ENCODE data around the gene CRK. TPM values are rescaled to one million over a fixed set of nuclear protein-coding genes. Genes with fewer than 3 reads are reported as not detected.

Gene CRK
- total RNA-seq, 1 donor: 106 TPM

DNA sequence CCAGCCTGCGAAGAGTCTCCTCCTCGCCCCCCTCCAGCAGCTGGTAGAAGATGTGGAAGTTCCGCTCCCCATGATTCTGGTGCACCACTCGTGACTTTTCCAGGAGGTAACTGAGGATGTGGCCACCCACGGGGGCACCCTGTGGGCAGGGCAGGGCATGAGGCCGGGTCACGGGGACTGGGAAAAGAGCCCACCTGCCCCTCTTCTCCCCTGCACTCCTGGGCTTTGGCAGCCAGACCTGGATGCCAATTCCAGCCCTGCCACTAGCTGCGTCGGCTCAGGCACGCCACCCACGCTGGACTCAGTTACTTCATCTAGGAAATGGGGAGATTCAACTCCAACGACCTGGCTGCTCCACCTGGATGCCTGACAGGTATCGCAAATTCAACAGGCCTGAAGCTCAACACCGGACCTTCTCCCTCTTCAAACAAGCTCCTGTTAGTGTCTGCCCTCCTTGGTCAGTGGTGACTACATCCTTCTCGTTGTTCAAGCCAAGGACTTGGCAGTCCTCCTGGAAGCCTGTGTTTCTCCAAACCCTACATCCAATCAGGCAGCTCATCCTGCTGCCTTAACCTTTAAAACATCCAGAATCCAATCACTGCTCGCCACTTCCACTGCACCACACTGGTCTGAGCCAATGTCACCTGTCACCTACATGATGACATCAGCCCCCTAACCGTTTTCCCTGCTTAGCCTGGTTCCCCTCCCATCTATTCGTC is 24.9 kb upstream of the CRK start:
- no peak overlapping the region for H3K4me3 ChIP-seq (ENCODE audit: low read depth, low read length)
- TF ChIP-seq CTCF (IDR thresholded peaks at IDR 0.05; ENCODE audit: insufficient read depth, low read length): no peak
- DNase-seq (ENCODE audit: low read depth): peak; percentile 77

DNA sequence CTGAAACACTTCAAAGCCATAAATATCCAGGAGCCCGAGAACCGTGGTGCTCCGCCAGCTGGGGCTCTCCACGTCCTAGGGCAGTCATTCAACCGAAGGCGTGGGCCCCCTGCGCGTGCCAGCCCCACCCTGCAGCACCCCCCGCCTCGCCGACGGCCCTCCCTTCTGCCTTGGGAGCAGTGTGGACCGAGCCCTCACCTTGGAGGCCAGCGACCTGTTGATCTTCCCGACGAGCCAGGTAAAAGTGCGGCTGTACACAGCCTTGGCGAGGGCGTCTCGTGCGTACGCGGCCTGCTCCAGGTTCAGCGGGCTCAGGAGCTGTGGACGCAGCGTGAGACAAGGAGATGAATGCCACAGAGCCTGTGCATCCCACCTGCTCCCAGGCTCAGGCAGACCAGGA is 22.4 kb upstream of the CRK start:
- no peak for DNase-seq (ENCODE audit: low read depth)
- no peak overlapping the region for H3K4me3 ChIP-seq (ENCODE audit: low read depth, low read length)
- no peak for TF ChIP-seq CTCF (IDR thresholded peaks at IDR 0.05; ENCODE audit: insufficient read depth, low read length)

DNA sequence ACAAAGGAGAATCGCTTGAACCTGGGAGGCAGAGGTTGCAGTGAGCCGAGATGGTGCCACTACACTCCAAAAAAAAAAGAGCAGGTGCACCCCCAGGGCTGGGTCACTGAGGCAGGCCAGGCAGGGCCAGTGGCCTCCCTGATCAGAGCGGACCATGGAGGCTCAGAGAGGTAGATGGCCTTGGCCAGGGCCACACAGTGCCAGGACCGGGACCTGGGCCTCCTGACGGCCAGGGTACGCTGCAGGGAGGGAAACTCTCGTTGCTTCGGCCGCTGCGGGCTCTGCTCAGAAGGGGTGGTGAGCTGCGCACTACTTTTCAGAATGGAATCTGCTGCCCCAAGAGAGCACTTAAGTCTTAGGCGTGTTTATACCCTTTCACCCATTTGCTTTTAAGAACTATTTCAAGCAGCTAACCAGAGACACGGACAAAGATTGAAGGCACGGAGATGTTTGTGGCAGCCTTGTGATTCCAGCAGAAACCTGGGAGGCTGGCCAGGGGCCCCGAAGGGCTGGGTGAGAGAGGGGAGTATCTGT is 19.4 kb upstream of the CRK start:
- no peak for TF ChIP-seq CTCF (IDR thresholded peaks at IDR 0.05; ENCODE audit: insufficient read depth, low read length)

DNA sequence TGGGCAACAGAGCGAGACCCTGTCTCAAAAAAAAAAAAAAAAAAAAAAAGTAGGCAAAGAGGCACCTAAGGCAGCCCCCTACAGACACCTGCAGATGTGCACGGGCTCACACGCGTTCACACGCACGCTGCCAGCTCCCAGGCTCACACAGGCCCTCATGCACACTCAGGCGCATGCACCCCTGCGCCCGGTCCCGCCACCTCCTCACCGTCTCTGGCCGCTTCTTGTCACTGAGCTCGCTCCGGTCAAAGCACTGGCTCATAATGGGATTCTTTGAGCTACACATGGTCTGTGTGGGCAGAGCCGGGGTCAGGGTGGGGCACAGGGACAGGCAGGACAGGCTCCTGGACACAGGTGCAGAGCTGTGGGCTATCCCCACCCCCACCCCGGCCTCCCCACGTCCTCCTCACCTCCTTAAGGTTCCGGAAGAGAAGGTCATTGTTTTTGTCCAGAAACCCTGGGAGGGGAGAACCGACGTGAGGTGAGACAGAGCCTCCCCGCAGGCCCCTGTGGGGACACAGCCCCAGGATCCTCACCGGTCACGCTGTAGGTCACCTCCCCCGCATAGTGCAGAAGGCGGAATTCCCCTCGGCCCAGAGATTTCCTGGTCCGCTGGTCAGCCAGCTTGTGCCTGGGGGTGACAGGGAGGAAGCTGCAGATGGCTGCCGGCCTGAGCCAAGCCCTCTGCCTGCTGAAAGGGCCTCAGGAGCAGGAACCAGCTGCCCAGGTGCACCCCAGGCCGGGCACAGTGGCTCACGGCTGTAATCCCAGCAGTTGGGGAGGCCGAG is 18.6 kb upstream of the CRK start:
- no peak overlapping the region for H3K4me3 ChIP-seq (ENCODE audit: low read depth, low read length)
- no peak for DNase-seq (ENCODE audit: low read depth)
- no peak for TF ChIP-seq CTCF (IDR thresholded peaks at IDR 0.05; ENCODE audit: insufficient read depth, low read length)

More for the DNA sequence above, 19.4 kb upstream of the CRK start:
- DNase-seq (ENCODE audit: low read depth): no peak
- H3K4me3 ChIP-seq (ENCODE audit: low read depth, low read length): no peak overlapping the region

GRCh38 chr17:1473841-1474240 is 17.8 kb upstream of the CRK start:
- TF ChIP-seq CTCF (IDR thresholded peaks at IDR 0.05; ENCODE audit: insufficient read depth, low read length): no peak
- no peak overlapping the region for H3K4me3 ChIP-seq (ENCODE audit: low read depth, low read length)
- no peak for DNase-seq (ENCODE audit: low read depth)

- no peak overlapping the region for H3K4me3 ChIP-seq (ENCODE audit: low read depth, low read length)
- TF ChIP-seq CTCF (IDR thresholded peaks at IDR 0.05; ENCODE audit: insufficient read depth, low read length): no peak
- DNase-seq (ENCODE audit: low read depth): no peak
These were observed 17.1 kb upstream of the CRK start for GRCh38 chr17:1473170-1473569.
